HEK293 (cell line): ENCODE data around the gene ATP6V1B1.

ENCODE experiments used
- CTCF ChIA-PET: fragments of 350-600 bp; formaldehyde crosslinking; extraction: SDS; loops from one replicate; lab custom pipeline; 2021; ENCODE audit warnings: antibody characterized with exemption; lab: Yijun Ruan, JAX
- POLR2A ChIA-PET: fragments of 300-600 bp; formaldehyde crosslinking; extraction: SDS; loops from one replicate; lab custom pipeline; 2020; ENCODE audit warnings: antibody characterized with exemption, inconsistent platforms; lab: Yijun Ruan, JAX
- H3K27ac ChIP-seq: fragments of 200-500 bp; sonication (Bioruptor generic); 2 replicates; pipeline ENCODE4 v1.5.1; 2014; ENCODE audit warnings: low read depth, low read length, control low read depth, inconsistent platforms; ENCODE audit errors: extremely low read depth
- H3K36me3 ChIP-seq, 2 experiments: fragments of 200-500 bp in 1 of 2; sonication (Bioruptor generic) in 1 of 2; 1 replicate in 1 of 2; 2 replicates in 1 of 2; pipeline ENCODE4 v1.5.1; 2014 to 2017; ENCODE audit warnings: inconsistent platforms in 2 of 2, low read length in 2 of 2; ENCODE audit not compliant: control insufficient read depth in 2 of 2, insufficient read depth in 1 of 2
- H3K4me1 ChIP-seq: fragments of 200-500 bp; sonication (Bioruptor generic); 2 replicates; pipeline ENCODE4 v1.5.1; 2014; ENCODE audit warnings: mild to moderate bottlenecking, low read length, inconsistent platforms; ENCODE audit not compliant: control insufficient read depth, insufficient read depth
- H3K4me3 ChIP-seq: 2 replicates; pipeline ENCODE4 v1.5.1; 2011; ENCODE audit warnings: low read depth, mild to moderate bottlenecking, control low read depth, low read length, moderate library complexity
- H3K9me3 ChIP-seq: fragments of 200-500 bp; sonication (Bioruptor generic); 2 replicates; pipeline ENCODE4 v1.5.1; 2014; ENCODE audit warnings: low read depth, low read length, inconsistent platforms; ENCODE audit not compliant: control insufficient read depth, insufficient read depth
- FEZF1 ChIP-seq: fragments of 450-650 bp; formaldehyde crosslinking; IDR thresholded peaks from 2 replicates; pipeline ENCODE4 v1.5.1; 2016; ENCODE audit warnings: missing biosample characterization, missing genetic modification characterization
- GLI2 ChIP-seq: fragments of 450-650 bp; formaldehyde crosslinking; IDR thresholded peaks from 2 replicates; pipeline ENCODE4; 2017; ENCODE audit warnings: missing biosample characterization, missing genetic modification characterization, low read depth, borderline replicate concordance
- GLIS2 ChIP-seq: fragments of 450-650 bp; formaldehyde crosslinking; IDR thresholded peaks from 2 replicates; pipeline ENCODE4 v1.5.1; 2016; ENCODE audit warnings: missing biosample characterization, missing genetic modification characterization
- HIC1 ChIP-seq: fragments of 450-650 bp; formaldehyde crosslinking; IDR thresholded peaks from 2 replicates; pipeline ENCODE4 v1.5.1; 2016; ENCODE audit warnings: missing biosample characterization, missing genetic modification characterization
- KLF1 ChIP-seq: fragments of 450-650 bp; formaldehyde crosslinking; IDR thresholded peaks from 2 replicates; pipeline ENCODE4 v1.5.1; 2016; ENCODE audit warnings: missing biosample characterization, missing genetic modification characterization
- SCRT2 ChIP-seq: fragments of 450-650 bp; formaldehyde crosslinking; IDR thresholded peaks from 2 replicates; pipeline ENCODE4 v1.5.1; 2016; ENCODE audit warnings: missing biosample characterization, missing genetic modification characterization
- SP2 ChIP-seq: fragments of 450-650 bp; formaldehyde crosslinking; IDR thresholded peaks from 2 replicates; pipeline ENCODE4 v1.5.1; 2016; ENCODE audit warnings: missing biosample characterization, missing genetic modification characterization
- YY1 ChIP-seq: fragments of 450-650 bp; formaldehyde crosslinking; IDR thresholded peaks from 2 replicates; pipeline ENCODE4 v1.5.1; 2018; ENCODE audit warnings: missing biosample characterization, missing genetic modification characterization
- ZBTB7A ChIP-seq: fragments of 450-650 bp; formaldehyde crosslinking; IDR thresholded peaks from 2 replicates; pipeline ENCODE4 v1.5.1; 2016; ENCODE audit warnings: low read depth, missing biosample characterization, missing genetic modification characterization
- ZFP3 ChIP-seq: fragments of 450-650 bp; formaldehyde crosslinking; IDR thresholded peaks from 2 replicates; pipeline ENCODE4 v1.5.1; 2016; ENCODE audit warnings: low read depth, missing biosample characterization, missing genetic modification characterization
- ZFP37 ChIP-seq: fragments of 450-650 bp; formaldehyde crosslinking; IDR thresholded peaks from 2 replicates; pipeline ENCODE4 v1.5.1; 2016; ENCODE audit warnings: missing biosample characterization, missing genetic modification characterization
- ZNF132 ChIP-seq: fragments of 450-650 bp; formaldehyde crosslinking; IDR thresholded peaks from 2 replicates; pipeline ENCODE4 v1.5.1; 2017; ENCODE audit warnings: missing biosample characterization, missing genetic modification characterization, borderline replicate concordance
- ZNF138 ChIP-seq: fragments of 450-650 bp; formaldehyde crosslinking; IDR thresholded peaks from 2 replicates; pipeline ENCODE4 v1.5.1; 2016; ENCODE audit warnings: missing biosample characterization, missing genetic modification characterization, borderline replicate concordance
- ZNF146 ChIP-seq: fragments of 450-650 bp; formaldehyde crosslinking; IDR thresholded peaks from 2 replicates; pipeline ENCODE4 v1.5.1; 2016; ENCODE audit warnings: missing biosample characterization, missing genetic modification characterization
- ZNF16 ChIP-seq: fragments of 450-650 bp; formaldehyde crosslinking; IDR thresholded peaks from 2 replicates; pipeline ENCODE4 v1.5.1; 2016; ENCODE audit warnings: low read depth, missing biosample characterization, missing genetic modification characterization
- ZNF24 ChIP-seq: fragments of 450-650 bp; formaldehyde crosslinking; IDR thresholded peaks from 2 replicates; pipeline ENCODE4 v1.5.1; 2016; ENCODE audit warnings: missing biosample characterization, missing genetic modification characterization
- ZNF280C ChIP-seq: fragments of 450-650 bp; formaldehyde crosslinking; IDR thresholded peaks from 2 replicates; pipeline ENCODE4 v1.5.1; 2016; ENCODE audit warnings: missing biosample characterization, missing genetic modification characterization
- ZNF354C ChIP-seq: fragments of 450-650 bp; formaldehyde crosslinking; IDR thresholded peaks from 2 replicates; pipeline ENCODE4 v1.5.1; 2016; ENCODE audit warnings: missing biosample characterization, missing genetic modification characterization, low read depth, borderline replicate concordance
- ZNF416 ChIP-seq: fragments of 450-650 bp; formaldehyde crosslinking; IDR thresholded peaks from 2 replicates; pipeline ENCODE4 v1.5.1; 2016; ENCODE audit warnings: missing biosample characterization, missing genetic modification characterization
- ZNF544 ChIP-seq: fragments of 450-650 bp; formaldehyde crosslinking; IDR thresholded peaks from 2 replicates; pipeline ENCODE4 v1.5.0; 2017; ENCODE audit warnings: missing biosample characterization, missing genetic modification characterization
- ZNF555 ChIP-seq: fragments of 450-650 bp; formaldehyde crosslinking; conservative IDR thresholded peaks from 2 replicates; pipeline ENCODE4 v1.5.1; 2017; ENCODE audit warnings: missing biosample characterization, mild to moderate bottlenecking, missing genetic modification characterization, inconsistent platforms
- ZNF596 ChIP-seq: fragments of 450-650 bp; IDR thresholded peaks from 2 replicates; pipeline ENCODE4 v1.5.0; 2018; ENCODE audit warnings: missing biosample characterization, mild to moderate bottlenecking, missing genetic modification characterization, moderate library complexity
- ZNF600 ChIP-seq: fragments of 450-650 bp; formaldehyde crosslinking; IDR thresholded peaks from 2 replicates; pipeline ENCODE4 v1.5.1; 2016; ENCODE audit warnings: missing biosample characterization, missing genetic modification characterization
- ZNF654 ChIP-seq: fragments of 450-650 bp; formaldehyde crosslinking; IDR thresholded peaks from 2 replicates; pipeline ENCODE4 v1.5.1; 2016; ENCODE audit warnings: low read depth, missing biosample characterization, missing genetic modification characterization
- ZNF670 ChIP-seq: fragments of 450-650 bp; formaldehyde crosslinking; IDR thresholded peaks from 2 replicates; pipeline ENCODE4 v1.5.1; 2016; ENCODE audit warnings: missing biosample characterization, missing genetic modification characterization, low read depth
- ZNF776 ChIP-seq: fragments of 450-650 bp; formaldehyde crosslinking; IDR thresholded peaks from 2 replicates; pipeline ENCODE4 v1.5.0; 2017; ENCODE audit warnings: missing biosample characterization, missing genetic modification characterization, borderline replicate concordance
- ZNF791 ChIP-seq: fragments of 450-650 bp; formaldehyde crosslinking; IDR thresholded peaks from 2 replicates; pipeline ENCODE4 v1.5.1; 2016; ENCODE audit warnings: missing biosample characterization, missing genetic modification characterization
- ZNF830 ChIP-seq: fragments of 450-650 bp; IDR thresholded peaks from 2 replicates; pipeline ENCODE4 v1.5.0; 2018; ENCODE audit warnings: missing biosample characterization, missing genetic modification characterization, low read depth, mild to moderate bottlenecking, moderate library complexity
- ZSCAN18 ChIP-seq: fragments of 450-650 bp; formaldehyde crosslinking; IDR thresholded peaks from 2 replicates; pipeline ENCODE4 v1.5.1; 2016; ENCODE audit warnings: missing biosample characterization, missing genetic modification characterization
- ZSCAN5A ChIP-seq: fragments of 450-650 bp; formaldehyde crosslinking; IDR thresholded peaks from 2 replicates; pipeline ENCODE4 v1.5.1; 2016; ENCODE audit warnings: missing biosample characterization, missing genetic modification characterization

Gene ATP6V1B1

GRCh38 chr2:70897203-70897976 lies 38.3 kb upstream of the ATP6V1B1 start:
- TF ChIP-seq GLIS2 (no peak), ZNF24 (tag by site-specific recombination) (no peak), ZNF791 (tag by site-specific recombination) (no peak), ZNF280C (no peak), ZNF416 (tag by site-specific recombination) (no peak), ZNF132 (no peak), ZNF146 (tag by site-specific recombination) (no peak), ZNF654 (tag by site-specific recombination) (no peak), YY1 (tag by site-specific recombination) (no peak), ZNF544 (tag by site-specific recombination) (no peak), ZBTB7A (tag by site-specific recombination) (no peak), GLI2 (tag by site-specific recombination) (no peak), ZNF596 (tag by site-specific recombination) (no peak), ZNF354C (no peak), ZNF555 (tag by site-specific recombination) (no peak), HIC1 (tag by site-specific recombination) (no peak), ZSCAN18 (tag by site-specific recombination) (no peak)
- Histone ChIP-seq H3K4me3 (no peak overlapping the region), H3K4me1 (peaks cover 2% of the 10 kb centered on the region; the same call in 1 of the 2 replicates), H3K36me3 (no peaks in the 10 kb centered on the region), H3K9me3 (no peaks in the 10 kb centered on the region), H3K27ac (no peak overlapping the region)
- ChIA-PET POLR2A (interaction anchor here (1.3 kb wide), 1 partner anchor 10 kb away, joined by 4 read pairs; no protein-coding TSS in a partner anchor), CTCF (interaction anchor here (0.9 to 1.4 kb wide), 2 partner anchors 22 to 32 kb away, joined by 3 read pairs; no protein-coding TSS in a partner anchor)

GRCh38 chr2:70897977-70898226 lies 37.8 kb upstream of the ATP6V1B1 start:
- Histone ChIP-seq H3K9me3 (no peaks in the 10 kb centered on the region), H3K4me1 (peaks cover 2% of the 10 kb centered on the region; the same call in 1 of the 2 replicates), H3K36me3 (peaks cover 0 to under 1% of the 10 kb centered on the region in 2 experiments; a peak in 1 of 3 replicates), H3K27ac (no peak overlapping the region), H3K4me3 (no peak overlapping the region)
- ChIA-PET CTCF (interaction anchor here (1.0 kb wide), 1 partner anchor 22 kb away, joined by 3 read pairs; no protein-coding TSS in a partner anchor), POLR2A (interaction anchor here (1.3 kb wide), 1 partner anchor 10 kb away, joined by 4 read pairs; no protein-coding TSS in a partner anchor)
- no peak for TF ChIP-seq ZFP3 (tag by site-specific recombination)
- no peak for TF ChIP-seq SP2
- no peak for TF ChIP-seq ZNF670
- no peak for TF ChIP-seq ZFP37
- TF ChIP-seq ZSCAN5A (tag by site-specific recombination) = no peak
- no peak for TF ChIP-seq SCRT2 (tag by site-specific recombination)
- TF ChIP-seq ZNF416 (tag by site-specific recombination) = no peak
- TF ChIP-seq ZNF830 (tag by site-specific recombination) = no peak
- no peak for TF ChIP-seq ZNF138 (tag by site-specific recombination)
- TF ChIP-seq KLF1 (tag by site-specific recombination) = no peak
- no peak for TF ChIP-seq FEZF1 (tag by site-specific recombination)
- TF ChIP-seq ZNF776 (tag by site-specific recombination) = no peak
- TF ChIP-seq ZNF600 (tag by site-specific recombination) = no peak
- no peak for TF ChIP-seq ZNF16 (tag by site-specific recombination)
